NCI-H2107 treated with DMSO at 0.1 percent for 48 hours (cell line): ENCODE data around the gene ARFGAP3.

Source experiments
- DNase-seq: peaks from one replicate; lab custom pipeline; 2025; ENCODE audit not compliant: unreplicated experiment; lab: John Stamatoyannopoulos, UW

The ARFGAP3 gene

GRCh38 chr22:42825796-42826195, 31.3 kb downstream of the ARFGAP3 start:
- DNase-seq: no peak

DNA sequence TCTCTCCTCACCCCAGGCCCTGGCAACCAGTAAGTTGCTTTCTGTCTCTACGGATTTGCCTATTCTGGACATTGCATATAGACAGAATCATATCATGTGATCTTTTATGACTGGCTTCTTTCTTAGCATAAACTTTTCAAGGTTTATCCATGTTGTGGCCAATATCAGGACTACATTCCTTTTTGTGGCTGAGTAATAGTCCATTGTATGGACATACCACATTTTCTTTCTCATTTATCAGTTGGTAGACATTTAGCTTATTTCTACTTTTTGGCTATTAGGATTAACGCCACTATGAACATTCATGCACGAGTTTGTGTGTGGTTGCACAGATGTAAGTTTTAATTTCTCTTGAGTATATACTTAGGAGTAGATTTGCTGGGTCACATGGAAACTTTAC, 35.7 kb downstream of the ARFGAP3 start:
- no peak for DNase-seq

- DNase-seq: no peak
Observed at GRCh38 chr22:42820045-42820763, 36.9 kb downstream of the ARFGAP3 start.

- DNase-seq: no peak
Observed at GRCh38 chr22:42819412-42820044, 37.5 kb downstream of the ARFGAP3 start.

DNA sequence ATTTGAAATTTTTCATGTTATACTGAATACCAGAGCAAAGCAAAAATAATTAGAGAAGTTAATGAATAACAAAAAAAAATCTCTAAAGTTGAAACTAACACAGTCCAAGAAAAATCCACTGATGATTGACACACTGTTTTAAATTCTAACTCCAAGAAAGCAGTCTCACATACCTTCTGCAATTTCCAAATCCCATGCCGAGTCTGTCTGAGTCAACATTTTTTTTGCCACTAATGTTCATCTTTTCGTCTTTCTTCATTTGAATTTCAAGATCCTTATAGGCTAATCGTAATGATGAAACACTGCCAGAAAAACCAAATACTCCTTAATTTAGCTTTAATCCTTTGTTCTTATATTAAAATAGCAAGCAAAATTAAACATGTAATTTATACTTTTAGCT, 39.5 kb downstream of the ARFGAP3 start:
- DNase-seq: no peak

- DNase-seq: no peak
Observed at GRCh38 chr22:42816336-42816735, 40.7 kb downstream of the ARFGAP3 start.

DNA sequence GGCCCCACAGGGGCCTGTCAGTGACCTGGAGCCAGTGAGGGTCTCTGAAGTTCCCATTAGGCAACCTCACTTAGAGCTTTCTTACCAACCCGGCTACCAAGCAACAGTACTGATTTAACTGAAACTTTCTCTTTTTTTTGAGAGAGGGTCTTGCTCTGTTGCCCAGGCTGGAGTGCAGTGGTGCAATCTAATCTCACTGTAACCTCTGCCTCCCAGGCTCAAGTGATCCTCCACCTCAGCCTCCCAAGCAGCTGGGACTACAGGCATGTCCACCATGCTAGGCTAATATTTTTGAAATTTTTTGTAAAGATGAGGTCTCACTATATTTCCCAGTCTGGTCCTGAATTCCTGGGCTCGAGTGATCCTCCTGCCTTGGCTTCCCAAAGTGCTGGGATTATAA, 42.5 kb downstream of the ARFGAP3 start:
- no peak for DNase-seq

- DNase-seq: peak; percentile 28
Observed at GRCh38 chr22:42814215-42814614, 42.9 kb downstream of the ARFGAP3 start.

GRCh38 chr22:42813501-42813900, 43.6 kb downstream of the ARFGAP3 start:
- DNase-seq: no peak

DNA sequence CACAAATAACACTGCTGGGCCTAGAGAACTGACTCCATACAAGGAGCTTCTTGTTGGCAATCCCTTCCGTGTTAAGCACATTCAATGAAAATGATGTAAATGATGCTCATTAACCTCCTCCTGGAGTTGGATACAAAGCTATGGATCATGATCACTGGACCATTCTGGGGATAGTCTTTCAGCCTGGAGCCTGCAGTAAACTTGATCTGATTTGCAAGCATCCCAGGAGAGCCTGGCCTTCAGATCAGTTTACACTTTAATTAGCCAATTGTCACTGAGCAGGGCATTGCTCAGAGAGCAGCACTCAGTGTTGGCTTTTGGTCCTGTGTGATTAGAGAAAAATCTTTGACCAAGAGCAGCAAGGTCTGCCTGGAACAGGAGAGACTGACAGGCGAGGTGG, 45.6 kb downstream of the ARFGAP3 start:
- peak; percentile 52 for DNase-seq

DNA sequence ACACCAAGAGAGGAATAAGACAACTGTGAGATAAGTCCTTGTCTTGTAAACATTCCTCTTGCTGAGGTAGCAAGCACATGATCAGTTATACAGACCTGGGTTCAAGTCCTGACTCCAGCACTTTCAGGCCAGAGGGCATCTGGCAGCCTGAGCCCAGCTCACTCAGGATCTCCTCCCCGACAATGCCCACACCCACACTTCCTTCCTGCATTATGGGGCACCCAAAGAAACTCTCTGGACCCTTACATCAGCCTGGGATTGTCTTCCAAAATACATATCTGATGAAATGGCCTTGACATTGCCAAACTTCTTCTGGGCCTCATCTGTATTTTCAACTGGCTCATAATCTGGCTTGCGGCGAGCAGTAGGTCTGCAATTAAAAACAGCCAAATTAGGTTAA, 48.6 kb downstream of the ARFGAP3 start:
- DNase-seq: no peak

- no peak for DNase-seq
Observed at GRCh38 chr22:42807185-42807584, 49.9 kb downstream of the ARFGAP3 start.

GRCh38 chr22:42805998-42806830, 50.9 kb downstream of the ARFGAP3 start:
- DNase-seq: no peak

GRCh38 chr22:42805016-42805997, 51.8 kb downstream of the ARFGAP3 start:
- DNase-seq: no peak

DNA sequence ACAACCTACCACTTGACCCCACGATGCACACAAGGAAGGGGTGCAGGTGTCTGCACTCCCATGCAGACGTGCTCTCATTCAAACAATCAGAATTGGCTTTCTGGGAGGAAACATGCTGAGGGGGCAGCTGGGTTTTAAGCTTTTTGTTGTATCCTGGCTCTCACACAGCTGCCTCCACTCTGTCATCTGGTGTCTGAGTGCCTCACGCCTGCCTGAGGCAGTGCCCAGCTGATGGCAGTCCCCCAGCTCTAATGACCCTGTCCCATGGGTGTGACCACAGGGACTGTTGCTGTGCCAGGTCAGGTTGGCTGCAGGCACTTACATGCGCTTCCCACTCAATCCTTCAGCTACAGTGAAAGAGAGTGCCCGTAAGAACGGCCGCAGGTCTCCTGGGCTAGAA, 53.7 kb downstream of the ARFGAP3 start:
- no peak for DNase-seq

DNA sequence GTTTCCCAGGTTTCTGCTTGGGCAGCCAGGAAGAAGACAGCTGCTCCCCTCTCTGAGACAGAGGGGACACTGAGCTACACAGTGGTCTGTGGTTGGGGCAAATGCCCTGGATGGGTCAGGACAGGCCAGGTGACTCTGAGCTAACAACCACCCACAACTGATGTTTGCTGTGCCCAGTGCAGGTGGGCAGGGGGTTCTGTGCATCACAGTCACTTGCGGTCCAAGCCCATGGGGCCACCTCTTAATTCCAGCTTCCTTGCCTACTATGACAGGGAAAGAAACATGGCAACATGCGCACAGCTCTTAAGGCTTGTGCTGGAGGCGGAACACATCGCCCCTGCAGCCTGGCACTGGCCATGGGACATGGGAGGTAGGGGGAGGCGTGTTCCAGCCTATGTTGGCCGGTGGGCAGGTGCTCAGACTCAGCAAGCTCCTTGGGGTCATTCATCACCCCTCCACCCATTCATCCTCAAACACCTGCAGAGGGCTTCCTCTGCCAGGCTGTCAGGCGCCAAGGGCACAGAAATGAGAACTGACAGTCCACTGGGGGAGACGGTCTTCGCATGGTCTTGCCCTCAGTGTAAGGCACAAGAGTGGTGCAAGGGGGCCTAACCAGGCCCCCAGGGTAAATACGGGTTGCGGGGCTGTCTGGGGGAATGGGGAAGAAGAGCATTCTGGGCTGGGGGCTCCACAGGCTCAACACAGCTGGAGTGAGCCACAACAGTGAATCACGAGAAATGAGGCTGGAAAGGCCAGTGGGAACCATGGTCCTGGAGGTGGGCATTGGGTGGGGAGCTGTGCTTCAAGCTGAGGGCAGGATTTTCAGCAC, 55.6 kb downstream of the ARFGAP3 start:
- DNase-seq: no peak

DNA sequence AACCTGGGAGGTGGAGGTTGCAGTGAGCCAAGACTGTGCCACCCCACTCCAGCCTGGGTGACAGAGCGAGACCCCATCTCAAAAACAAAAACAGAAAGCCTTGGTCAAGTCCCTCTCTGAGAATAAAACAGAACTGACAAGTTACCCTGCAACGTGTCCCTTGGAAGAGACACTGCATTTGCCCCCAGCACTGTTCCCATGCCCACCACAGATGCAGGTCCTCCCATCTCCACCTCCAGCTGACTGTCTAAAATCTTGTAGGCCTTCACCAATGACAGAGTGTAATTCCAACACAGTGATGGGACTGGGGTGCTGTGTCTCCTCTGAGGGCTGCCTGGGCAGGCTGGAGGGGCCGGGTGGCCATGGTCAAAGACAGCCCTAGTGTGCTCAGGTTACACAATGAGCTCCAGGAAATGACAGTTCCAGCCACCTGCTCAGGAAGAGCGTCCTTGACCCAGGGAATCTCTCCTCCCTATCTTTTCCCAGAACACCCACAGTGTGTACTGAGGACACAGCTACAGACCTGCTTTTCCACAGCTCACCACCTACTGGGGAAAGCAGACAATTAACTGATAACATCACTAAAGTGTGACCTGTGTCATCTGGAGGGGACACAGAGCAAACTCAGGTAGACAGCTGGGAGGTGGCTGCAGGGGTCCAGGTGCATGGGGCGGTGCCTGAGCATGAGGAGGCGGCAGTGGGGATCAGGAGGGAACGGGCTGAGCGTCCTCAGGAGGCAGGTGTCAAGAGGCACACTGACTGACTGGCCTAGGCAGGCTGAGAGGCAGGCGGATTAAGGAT, 56.4 kb downstream of the ARFGAP3 start:
- DNase-seq: peak; percentile 39

DNA sequence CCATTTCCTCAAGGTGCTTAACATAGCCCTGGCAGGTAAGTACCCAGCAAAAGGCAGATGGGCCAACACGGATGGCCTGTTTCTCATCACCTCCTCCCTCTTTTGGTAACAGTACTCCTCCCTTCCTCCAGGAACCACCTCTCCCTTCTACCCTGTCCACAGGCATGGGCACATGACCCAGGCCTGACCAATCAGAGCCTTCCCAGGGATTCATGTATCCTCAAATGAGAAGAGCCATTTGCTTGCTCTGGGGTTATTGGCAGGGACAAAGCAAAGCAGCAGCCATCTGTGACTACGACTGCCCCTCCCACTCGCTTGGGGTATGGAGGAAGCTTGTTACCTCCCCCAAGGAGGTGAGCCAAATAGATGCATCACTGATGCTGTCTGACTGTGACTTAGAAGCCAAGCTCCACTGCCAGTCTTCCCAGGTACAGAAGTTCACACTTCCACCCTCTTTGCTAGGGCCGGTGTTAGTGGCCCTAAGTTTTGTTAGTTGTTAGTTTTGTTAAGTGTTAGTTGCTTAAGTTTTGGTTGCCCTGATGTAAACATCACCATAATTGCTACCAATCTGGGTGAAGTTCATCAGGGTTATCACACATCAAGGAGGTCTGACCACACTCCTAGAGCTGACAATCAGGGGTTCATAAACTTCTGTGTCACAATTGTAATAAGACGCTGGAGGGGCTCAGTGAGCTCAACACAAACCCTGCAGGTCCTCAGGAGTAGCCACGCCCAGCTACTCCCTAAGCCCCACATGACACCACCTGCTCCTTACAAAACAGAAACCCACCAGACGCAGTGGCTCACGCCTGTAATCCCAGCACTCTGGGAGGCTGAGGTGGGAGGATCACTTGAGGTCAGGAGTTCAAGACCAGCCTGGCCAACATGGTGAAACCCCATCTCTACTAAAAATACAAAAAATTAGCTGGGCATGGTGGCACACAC, 57.3 kb downstream of the ARFGAP3 start:
- no peak for DNase-seq
